HG03342 (cell line): ENCODE results near the gene SUSD3.

Source experiments
- ATAC-seq: cut with Tn5 transposase; IDR thresholded peaks from one replicate; pipeline ENCODE4 v1.9.1; 2021; ENCODE audit warnings: mild to moderate bottlenecking, moderate library complexity; ENCODE audit not compliant: unreplicated experiment

Gene SUSD3

GRCh38 chr9:93072383-93072795, 13.9 kb downstream of the SUSD3 start:
- no peak for ATAC-seq

GRCh38 chr9:93076101-93076791, 17.7 kb downstream of the SUSD3 start:
- ATAC-seq: no peak

GRCh38 chr9:93076792-93077128, 18.3 kb downstream of the SUSD3 start:
- no peak for ATAC-seq

GRCh38 chr9:93077367-93077766, 18.9 kb downstream of the SUSD3 start:
- ATAC-seq: no peak

GRCh38 chr9:93077811-93078210, 19.3 kb downstream of the SUSD3 start:
- no peak for ATAC-seq

- ATAC-seq: no peak
Measured at GRCh38 chr9:93079371-93079770, 20.9 kb downstream of the SUSD3 start.

GRCh38 chr9:93080406-93080805, 21.9 kb downstream of the SUSD3 start:
- ATAC-seq: no peak

GRCh38 chr9:93081081-93081529, 22.6 kb downstream of the SUSD3 start:
- ATAC-seq: no peak

GRCh38 chr9:93081931-93082330, 23.4 kb downstream of the SUSD3 start:
- ATAC-seq: no peak

GRCh38 chr9:93082841-93083411, 24.4 kb downstream of the SUSD3 start:
- ATAC-seq: no peak

- no peak for ATAC-seq
Measured at GRCh38 chr9:93083592-93084470, 25.3 kb downstream of the SUSD3 start.

GRCh38 chr9:93084471-93084881, 26.0 kb downstream of the SUSD3 start:
- no peak for ATAC-seq

- no peak for ATAC-seq
Measured at GRCh38 chr9:93085676-93086075, 27.2 kb downstream of the SUSD3 start.

- no peak for ATAC-seq
Measured at GRCh38 chr9:93086447-93087224, 28.1 kb downstream of the SUSD3 start.

- ATAC-seq: no peak
Measured at GRCh38 chr9:93087971-93088655, 29.6 kb downstream of the SUSD3 start.

GRCh38 chr9:93088656-93089015, 30.1 kb downstream of the SUSD3 start:
- no peak for ATAC-seq

GRCh38 chr9:93089024-93089423, 30.5 kb downstream of the SUSD3 start:
- ATAC-seq: no peak

- ATAC-seq: no peak
Measured at GRCh38 chr9:93089481-93089991, 31.0 kb downstream of the SUSD3 start.

- ATAC-seq: no peak
Measured at GRCh38 chr9:93090091-93090655, 31.7 kb downstream of the SUSD3 start.

- no peak for ATAC-seq
Measured at GRCh38 chr9:93091056-93091452, 32.6 kb downstream of the SUSD3 start.
